HepG2 (cell line): ENCODE results near the gene GNG13. TPM values are rescaled to one million over a fixed set of nuclear protein-coding genes. Genes with fewer than 3 reads are reported as not detected.

ENCODE experiments used
- ATAC-seq: fragments of 200-7000 bp; cut with Tn5 transposase; 3 replicates; pipeline ENCODE4 v1.9.1; 2020; ENCODE audit warnings: mild to moderate bottlenecking, moderate library complexity
- BruUV-seq: library from RNA; stranded (reverse); fragments of 400-500 nt; replicated peaks from 2 replicates; lab custom pipeline; 2021; lab: Mats Ljungman, UMichigan
- CTCF ChIA-PET: fragments of 300-600 bp; formaldehyde crosslinking; extraction: SDS; loops from one replicate; lab custom pipeline; 2021; ENCODE audit warnings: low total read pairs, inconsistent platforms, low intra/inter-chr PET ratio; lab: Yijun Ruan, JAX
- POLR2A ChIA-PET: fragments of 350-600 bp; sonication (Branson Sonifier 250); formaldehyde crosslinking; loops from one replicate; lab custom pipeline; 2020; ENCODE audit warnings: antibody characterized with exemption, inconsistent platforms; lab: Yijun Ruan, JAX
- DNase-seq: peaks from one replicate; pipeline ENCODE4 v3.0.0-alpha.2; 2015; ENCODE audit warnings: low spot score
- FAIRE-seq: peaks from 3 replicates; lab custom pipeline; 2011; peaks lifted over from hg19 to GRCh38; lab: Jason Lieb, UNC
- H2AFZ ChIP-seq: one replicate; pipeline ENCODE4 v1.6.1; 2011; ENCODE audit warnings: low read length, inconsistent platforms
- H3K27ac ChIP-seq: fragments of 300-600 bp; 3 replicates; pipeline ENCODE4 v1.8.0; 2011; ENCODE audit warnings: mixed run types, mild to moderate bottlenecking, mixed read lengths, low read length, inconsistent platforms; ENCODE audit not compliant: insufficient read depth; ENCODE audit errors: extremely low read length
- H3K27me3 ChIP-seq, 2 experiments: fragments of 200-600 bp in 1 of 2; 2 replicates in 1 of 2; 3 replicates in 1 of 2; pipeline versions ENCODE4 v1.6.0 to v1.8.0; 2011; ENCODE audit warnings: low read length in 2 of 2, mild to moderate bottlenecking in 2 of 2, moderate library complexity in 2 of 2, inconsistent platforms in 1 of 2; ENCODE audit not compliant: insufficient read depth in 2 of 2, control insufficient read depth in 1 of 2
- H3K36me3 ChIP-seq, 2 experiments: fragments of 200-600 bp in 1 of 2; replicated peaks in 1 of 2; 2 replicates in 1 of 2; 3 replicates in 1 of 2; pipeline versions ENCODE4 v1.5.1 to v1.8.0; 2011; ENCODE audit warnings: low read length in 2 of 2, inconsistent platforms in 1 of 2; ENCODE audit not compliant: insufficient read depth in 2 of 2, control insufficient read depth in 1 of 2
- H3K4me1 ChIP-seq: 2 replicates; pipeline ENCODE4 v1.5.1; 2012; ENCODE audit warnings: low read length, inconsistent platforms; ENCODE audit not compliant: insufficient read depth
- H3K4me2 ChIP-seq: 2 replicates; pipeline ENCODE4 v1.6.0; 2011; ENCODE audit warnings: low read depth, low read length, inconsistent platforms
- H3K4me3 ChIP-seq, 3 experiments: fragments of 200-600 bp in 1 of 3; sonication (generic), shearing (Covaris generic) in 1 of 3; replicated peaks in 1 of 3; 2 replicates each; pipeline ENCODE4 v1.5.1; 2011 to 2016; ENCODE audit warnings: low read length in 3 of 3, inconsistent platforms in 2 of 3, low read depth in 2 of 3, mild to moderate bottlenecking in 2 of 3, control low read depth in 1 of 3, mixed read lengths in 1 of 3; ENCODE audit not compliant: insufficient read depth in 1 of 3
- H3K79me2 ChIP-seq: one replicate; pipeline ENCODE4 v1.6.1; 2011; ENCODE audit warnings: low read length, inconsistent platforms; ENCODE audit not compliant: insufficient read depth
- H3K9ac ChIP-seq: 2 replicates; pipeline ENCODE4 v1.6.0; 2011; ENCODE audit warnings: mild to moderate bottlenecking, low read depth, low read length, inconsistent platforms; ENCODE audit not compliant: insufficient read depth
- H3K9me3 ChIP-seq: 2 replicates; pipeline ENCODE4 v1.5.1; 2012; ENCODE audit warnings: mild to moderate bottlenecking, low read length
- H4K20me1 ChIP-seq: 2 replicates; pipeline ENCODE4 v1.6.0; 2011; ENCODE audit warnings: inconsistent platforms, mild to moderate bottlenecking, low read length, moderate library complexity; ENCODE audit not compliant: insufficient read depth
- AGO1 ChIP-seq: fragments of 200-400 bp; formaldehyde crosslinking; IDR thresholded peaks from 2 replicates; pipeline ENCODE4 v1.6.1; 2017; ENCODE audit warnings: mild to moderate bottlenecking, low read depth, low read length, moderate library complexity; ENCODE audit not compliant: poor library complexity, severe bottlenecking
- HOXA5 ChIP-seq: sonication (generic); formaldehyde crosslinking; IDR thresholded peaks from 2 replicates; pipeline ENCODE4 v1.4.0; 2020; ENCODE audit warnings: missing genetic modification reagents
- MLLT10 ChIP-seq: sonication (generic); formaldehyde crosslinking; IDR thresholded peaks from 2 replicates; pipeline ENCODE4 v1.4.0; 2020; ENCODE audit warnings: missing genetic modification reagents
- NR2C2 ChIP-seq: sonication (generic); formaldehyde crosslinking; IDR thresholded peaks from 2 replicates; pipeline ENCODE4 v1.4.0; 2020; ENCODE audit warnings: missing genetic modification reagents, mild to moderate bottlenecking, moderate library complexity, borderline replicate concordance
- TP53 ChIP-seq: sonication (generic); formaldehyde crosslinking; conservative IDR thresholded peaks from 2 replicates; pipeline ENCODE4 v1.4.0; 2020; ENCODE audit warnings: missing genetic modification reagents
- XRCC5 ChIP-seq: fragments of 200-400 bp; formaldehyde crosslinking; optimal IDR thresholded peaks from 2 replicates; pipeline ENCODE3; 2017; ENCODE audit warnings: mild to moderate bottlenecking, low read length
- ZNF20 ChIP-seq: sonication (generic); formaldehyde crosslinking; IDR thresholded peaks from 2 replicates; pipeline ENCODE4 v1.4.0; 2020; ENCODE audit warnings: mild to moderate bottlenecking, moderate library complexity, missing genetic modification reagents
- ZNF605 ChIP-seq: sonication (generic); formaldehyde crosslinking; IDR thresholded peaks from 2 replicates; pipeline ENCODE4 v1.8.0; 2022; ENCODE audit warnings: mild to moderate bottlenecking, missing genetic modification reagents
- whole genome bisulfite sequencing: methylation state at CpG from one replicate; pipeline ENCODE4 v1.1.6; 2017; ENCODE audit warnings: low lambda C conversion rate; 5-methylcytosine and 5-hydroxymethylcytosine counted together
- in situ Hi-C: cut with HindIII; loops from 2 replicates; pipeline ENCODE4 v1.10.0; 2017; ENCODE audit warnings: low pct_unique_long_range_greater_than_20kb; ENCODE audit not compliant: extremely low pct_ligation_motif_present
- intact Hi-C: fragments of 100-400 bp; cut with micrococcal nuclease; formaldehyde crosslinking; loops from one replicate; pipeline ENCODE4 v1.10.0; 2022; ENCODE audit not compliant: unreplicated experiment
- polyA plus RNA-seq, 8 experiments: library from polyadenylated mRNA; depleted of rRNA in 3 of 8; stranded (reverse) in 7 of 8; unstranded in 1 of 8; fragments of >200 nt; fragmentation: Illumina TruSeq in 4 of 8; extraction: Trizol in 4 of 8; gene quantifications; 2 replicates each; pipeline versions ENCODE4 v1.2.1 to v1.2.3, GENCODE V29; 2011 to 2016; ENCODE audit warnings: low read depth in 4 of 8, missing spikeins in 1 of 8, mixed read lengths in 1 of 8; ENCODE audit not compliant: insufficient read depth in 1 of 8
- total RNA-seq, 5 experiments: library from RNA; depleted of rRNA; stranded (reverse); fragments of >200 nt; fragmentation: Illumina TruSeq; extraction: Trizol; gene quantifications; 2 replicates each; pipeline ENCODE4 v1.2.3, GENCODE V29; 2016; ENCODE audit warnings: low read depth in 1 of 5
- TF ChIP-seq, protein P1 (sequence below): sonication (generic); formaldehyde crosslinking; IDR thresholded peaks from 2 replicates; pipeline ENCODE4 v1.8.1; 2023; ENCODE audit warnings: mild to moderate bottlenecking, moderate library complexity, missing genetic modification reagents

Gene GNG13
- total and polyA plus RNA-seq, 2 of the 13 experiments (the other 11 are each of a cell fraction or from before 2014, with no cell fraction given), result not detected

DNA sequence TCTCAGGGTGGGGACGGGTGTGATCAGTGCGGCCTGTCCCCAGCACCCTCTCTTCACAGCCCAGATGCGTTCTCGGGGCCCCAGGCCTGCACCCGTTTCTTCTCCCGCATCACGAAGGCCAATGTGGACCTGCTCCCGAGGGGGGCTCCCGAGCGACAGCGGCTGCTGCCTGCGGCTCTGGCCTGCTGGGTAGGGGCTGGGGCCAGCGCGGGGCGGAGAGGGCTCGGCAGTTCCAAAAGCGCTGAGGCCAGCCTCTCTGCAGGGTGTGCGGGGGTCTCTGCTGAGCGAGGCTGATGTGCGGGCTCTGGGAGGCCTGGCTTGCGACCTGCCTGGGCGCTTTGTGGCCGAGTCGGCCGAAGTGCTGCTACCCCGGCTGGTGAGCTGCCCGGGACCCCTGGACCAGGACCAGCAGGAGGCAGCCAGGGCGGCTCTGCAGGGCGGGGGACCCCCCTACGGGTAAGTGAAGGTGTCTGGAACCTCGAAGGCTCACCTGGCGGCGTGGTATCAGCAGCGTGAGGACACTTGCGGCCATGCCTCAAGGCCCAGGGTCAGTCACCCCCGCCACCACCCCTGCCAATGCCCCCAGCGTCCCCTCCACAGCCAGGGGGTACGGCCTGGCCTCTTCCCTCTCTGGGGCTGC is 35.6 kb downstream of the GNG13 start:
- Histone ChIP-seq H3K27me3 (peaks cover 2 to 4% of the 10 kb centered on the region in 2 experiments; a peak in 4 of 5 replicates), H3K4me1 (peaks cover 27% of the 10 kb centered on the region), H4K20me1 (no peaks in the 10 kb centered on the region), H2AFZ (no peak overlapping the region), H3K79me2 (no peaks in the 10 kb centered on the region), H3K36me3 (no peaks in the 10 kb centered on the region), H3K9me3 (no peaks in the 10 kb centered on the region), H3K4me3 (no peak overlapping the region), H3K4me2 (no peak overlapping the region), H3K27ac (no peak overlapping the region), H3K9ac (no peak overlapping the region)
- FAIRE-seq, result no peak
- ChIA-PET POLR2A (no interaction called here), CTCF (no interaction called here)
- 79% methylated on average over 21 of the region's 38 CpGs for WGBS
- ATAC-seq, result no peak
- TF ChIP-seq XRCC5, result no peak
- TF ChIP-seq NR2C2 (CRISPR knock-in tag), result no peak
- no peak for TF ChIP-seq ZNF20 (CRISPR knock-in tag)
- TF ChIP-seq, protein P1, sequence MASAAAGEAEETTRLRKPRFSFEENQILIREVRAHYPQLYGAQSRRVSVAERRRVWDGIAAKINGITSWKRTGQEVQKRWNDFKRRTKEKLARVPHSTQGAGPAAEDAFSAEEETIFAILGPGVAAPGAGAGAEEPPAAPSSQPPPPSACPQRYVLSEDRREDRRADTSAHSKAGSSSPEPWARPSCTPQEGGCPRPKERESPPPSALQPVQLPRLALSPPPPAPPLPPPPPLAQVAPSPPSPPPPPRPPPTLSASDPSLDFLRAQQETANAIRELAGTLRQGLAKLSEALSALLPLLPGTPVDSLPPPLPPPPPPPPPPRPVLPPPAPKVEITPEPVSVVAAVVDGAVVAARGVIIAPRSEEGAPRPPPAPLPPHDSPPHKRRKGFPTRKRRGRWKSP, result no peak
- no peak for TF ChIP-seq ZNF605 (CRISPR knock-in tag)
- no peak for TF ChIP-seq MLLT10 (CRISPR knock-in tag)
- no peak for TF ChIP-seq HOXA5 (CRISPR knock-in tag)
- TF ChIP-seq TP53, result no peak
- TF ChIP-seq AGO1, result no peak
- in situ Hi-C loops (no loop called here), intact Hi-C loops (no loop called here)
- no TSS peak for BruUV-seq
- DNase-seq, result no peak
